ENCODE results near the gene SRGAP1.
"Not testable (repeated sequence)": the region's sequence is repeated elsewhere in the genome, so short reads cannot be mapped to it uniquely, and the experiment has no call there.

SRGAP1 gene

DNA sequence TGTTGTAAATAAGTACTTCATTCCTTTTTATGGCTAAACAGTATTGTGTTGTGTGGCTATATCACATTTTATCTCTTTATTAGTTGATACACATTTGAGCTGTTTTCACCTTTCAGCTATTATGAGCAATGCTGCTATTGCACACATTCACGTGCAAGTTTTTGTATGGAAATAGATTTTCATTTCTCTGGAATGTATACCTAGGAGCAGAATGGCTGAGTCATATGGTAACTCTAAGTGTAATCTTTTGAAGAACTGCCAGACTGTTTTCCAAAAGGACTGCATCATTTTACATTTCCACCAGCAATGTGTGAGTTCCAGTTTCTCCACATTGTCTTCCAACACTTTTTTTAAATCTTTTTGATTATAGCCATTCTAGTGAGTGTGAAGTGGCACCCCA is 134.0 kb downstream of the SRGAP1 start:
- DNase-seq: no peak

DNA sequence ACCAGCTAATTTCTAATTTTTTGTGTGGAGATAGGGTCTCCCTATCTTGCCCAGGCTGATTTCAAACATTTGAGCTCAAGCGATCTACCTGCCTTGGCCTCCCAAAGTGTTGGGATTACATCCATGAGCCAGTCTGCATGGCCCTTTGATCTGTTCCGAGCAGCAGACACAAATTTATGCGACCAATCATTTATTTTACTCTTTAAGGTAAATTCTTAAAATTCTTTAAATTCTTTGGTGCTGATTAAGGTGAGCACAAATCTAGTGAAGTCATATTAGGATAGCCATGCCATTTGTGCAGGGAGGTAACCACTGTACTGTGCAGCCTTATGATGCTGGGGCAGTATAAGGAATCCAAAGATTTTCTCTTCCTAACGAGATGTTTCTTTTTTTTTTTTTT is 135.7 kb downstream of the SRGAP1 start:
- no peak for DNase-seq

GRCh38 chr12:63981343-63981742 is 136.8 kb downstream of the SRGAP1 start:
- no peak for DNase-seq

GRCh38 chr12:63982604-63983295 is 138.2 kb downstream of the SRGAP1 start:
- DNase-seq: no peak

- no peak for DNase-seq
Observed at GRCh38 chr12:63985456-63985855, 141.0 kb downstream of the SRGAP1 start.

- no peak for DNase-seq
Observed at GRCh38 chr12:63985945-63986344, 141.4 kb downstream of the SRGAP1 start.

DNA sequence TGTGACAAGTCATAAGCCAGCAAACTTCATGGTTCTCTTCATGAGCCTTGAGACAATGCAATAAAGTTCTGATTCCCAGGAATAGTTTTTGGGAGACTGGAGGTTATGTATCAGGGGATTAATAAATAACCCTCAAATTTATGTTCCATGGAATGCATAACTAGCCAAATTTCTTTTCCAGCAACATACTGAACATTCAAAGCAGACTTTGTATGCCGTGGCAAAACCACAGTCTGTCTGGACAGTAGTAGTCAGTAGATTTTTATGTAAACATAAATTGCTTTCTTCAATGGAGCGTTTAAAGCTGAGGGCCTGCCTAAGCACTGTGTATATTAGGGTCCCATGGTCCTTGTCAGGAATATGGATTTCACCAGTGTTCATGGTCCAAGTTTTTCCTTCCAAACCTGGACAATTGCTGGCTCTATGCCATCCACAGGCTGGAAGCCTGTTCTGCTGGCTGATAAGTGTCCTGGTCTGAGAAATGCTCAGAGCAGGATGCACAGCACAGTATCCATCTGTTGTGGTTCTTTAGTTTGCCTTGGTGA is 144.9 kb downstream of the SRGAP1 start:
- DNase-seq: no peak

GRCh38 chr12:63990828-63991547 is 146.5 kb downstream of the SRGAP1 start:
- DNase-seq: no peak

DNA sequence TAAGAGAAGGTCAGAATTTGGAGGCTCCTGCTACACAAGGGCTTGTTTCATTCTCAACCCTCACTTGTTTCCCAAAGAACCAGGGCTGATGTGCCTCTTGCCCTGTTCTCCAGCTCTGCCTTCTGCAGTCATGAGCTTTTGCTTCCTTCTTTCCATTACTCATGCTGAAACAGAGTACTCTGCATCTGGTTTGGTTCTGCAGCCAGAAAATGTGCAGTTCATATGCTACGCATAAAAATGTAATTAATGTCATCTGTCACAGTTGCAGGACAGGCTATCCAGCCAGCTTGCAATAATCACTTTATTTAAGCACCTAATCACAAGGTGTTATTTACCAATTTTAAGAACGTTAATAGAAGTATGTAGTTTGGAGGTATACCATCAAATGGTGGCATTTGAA is 150.2 kb downstream of the SRGAP1 start:
- no peak for DNase-seq

DNA sequence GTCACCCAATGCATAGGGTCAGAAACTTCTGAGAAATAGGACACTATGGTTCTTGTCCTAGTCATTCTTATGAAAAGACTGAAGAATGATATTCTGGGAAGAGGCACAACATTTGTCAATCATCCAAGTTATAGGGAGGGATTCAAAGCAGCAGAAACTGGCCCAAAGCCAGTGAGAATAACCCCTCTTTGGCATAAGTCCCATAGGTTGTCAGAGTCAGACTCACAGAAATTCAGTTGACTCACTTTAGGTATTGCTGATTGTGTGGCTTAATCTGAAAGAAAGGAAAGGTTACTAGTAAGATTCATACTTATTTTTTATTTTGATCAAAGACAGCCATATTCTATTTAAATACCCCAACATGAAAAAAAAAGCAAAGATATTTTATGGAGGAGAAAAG is 151.0 kb downstream of the SRGAP1 start:
- no peak for DNase-seq

- no peak for DNase-seq
Observed at GRCh38 chr12:63996556-63996955, 152.1 kb downstream of the SRGAP1 start.

- DNase-seq: no peak
Observed at GRCh38 chr12:63997198-63997597, 152.7 kb downstream of the SRGAP1 start.

DNA sequence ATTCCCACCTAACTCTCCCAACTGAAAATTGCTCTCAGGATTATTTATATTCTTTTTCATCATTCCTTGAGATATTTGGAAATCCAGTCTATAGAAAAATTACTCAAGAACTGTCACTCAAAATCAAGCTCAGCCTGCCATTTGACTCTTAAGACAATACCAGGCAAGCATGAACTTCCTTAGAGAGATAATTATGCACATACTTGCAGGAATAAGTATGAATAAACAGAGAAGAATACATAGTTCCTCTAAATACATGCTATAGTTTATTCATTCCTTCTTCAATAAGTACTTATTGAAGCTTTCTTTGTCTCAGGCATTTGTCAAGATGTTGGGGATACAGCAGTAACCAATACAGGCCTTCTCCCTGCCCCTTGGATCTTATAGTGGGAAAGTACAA is 154.1 kb downstream of the SRGAP1 start:
- DNase-seq: no peak

- DNase-seq: no peak
Observed at GRCh38 chr12:63999853-64000252, 155.4 kb downstream of the SRGAP1 start.

DNA sequence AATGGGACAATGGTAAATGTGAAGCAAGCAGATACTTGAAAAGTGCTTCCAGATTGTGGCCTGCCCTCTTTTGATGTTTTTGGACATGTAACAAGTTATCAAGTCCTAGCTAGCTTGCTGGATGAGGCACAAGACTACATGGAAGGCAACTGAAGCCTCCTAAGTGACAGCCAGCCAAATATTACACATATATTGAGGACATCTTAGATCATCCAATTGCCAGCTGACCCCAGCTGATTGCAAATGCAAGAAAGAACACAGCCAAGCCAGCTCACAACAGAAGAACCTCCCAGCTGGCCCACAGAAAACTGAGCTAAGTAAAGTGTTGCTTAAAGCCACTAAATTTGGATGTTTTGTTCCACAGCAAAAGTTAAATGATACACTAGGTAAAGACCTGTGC is 156.9 kb downstream of the SRGAP1 start:
- no peak for DNase-seq

GRCh38 chr12:64004641-64005040 is 160.1 kb downstream of the SRGAP1 start:
- no peak for DNase-seq

DNA sequence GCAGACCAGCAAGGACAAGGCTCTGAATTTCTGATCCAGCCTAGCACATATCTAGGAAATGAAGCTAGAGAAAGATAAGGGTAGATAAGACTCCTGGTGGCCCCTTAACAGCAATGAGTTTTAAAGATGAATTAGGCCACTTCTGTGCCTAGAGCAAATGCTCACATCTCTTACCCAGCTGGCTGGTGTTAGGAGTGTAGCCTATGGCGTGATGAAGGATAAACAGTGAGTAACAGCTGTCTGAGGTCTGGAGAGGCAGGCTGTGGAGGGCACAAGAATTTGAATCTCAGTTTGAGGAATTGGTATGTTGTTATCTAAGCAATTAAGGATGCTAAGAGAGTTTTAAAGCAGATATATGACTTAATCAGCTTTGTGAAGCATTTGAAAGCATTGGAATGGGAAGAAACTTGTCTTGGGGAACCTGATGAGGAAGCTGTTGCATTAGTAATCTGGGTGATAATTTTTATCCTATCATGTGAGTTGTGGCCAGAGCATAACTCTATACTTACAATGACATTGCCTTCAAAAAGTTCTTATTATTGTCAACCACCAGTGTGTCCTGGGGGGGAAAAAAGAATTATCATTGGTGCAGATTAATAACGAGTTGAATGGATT is 161.8 kb downstream of the SRGAP1 start:
- no peak for DNase-seq

DNA sequence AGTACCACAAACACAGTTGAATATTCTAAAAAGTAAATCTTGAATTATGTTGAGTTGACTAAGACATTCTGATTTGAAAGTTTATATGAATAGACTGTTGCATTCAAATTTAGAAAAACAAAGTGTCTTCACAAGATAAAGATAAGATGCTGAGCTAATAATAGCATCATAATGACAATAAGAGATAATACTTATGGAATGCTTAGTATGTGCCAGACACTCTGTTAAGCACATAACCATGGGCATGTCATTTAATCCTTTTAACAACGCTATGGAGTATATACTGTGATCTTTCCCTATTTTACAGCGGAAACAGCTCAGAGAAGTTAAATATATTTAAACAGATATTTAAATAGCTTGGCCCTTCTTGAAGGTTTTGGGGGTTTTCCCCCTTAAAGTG is 163.4 kb downstream of the SRGAP1 start:
- no peak for DNase-seq

GRCh38 chr12:64008596-64008995 is 164.1 kb downstream of the SRGAP1 start:
- no peak for DNase-seq

DNA sequence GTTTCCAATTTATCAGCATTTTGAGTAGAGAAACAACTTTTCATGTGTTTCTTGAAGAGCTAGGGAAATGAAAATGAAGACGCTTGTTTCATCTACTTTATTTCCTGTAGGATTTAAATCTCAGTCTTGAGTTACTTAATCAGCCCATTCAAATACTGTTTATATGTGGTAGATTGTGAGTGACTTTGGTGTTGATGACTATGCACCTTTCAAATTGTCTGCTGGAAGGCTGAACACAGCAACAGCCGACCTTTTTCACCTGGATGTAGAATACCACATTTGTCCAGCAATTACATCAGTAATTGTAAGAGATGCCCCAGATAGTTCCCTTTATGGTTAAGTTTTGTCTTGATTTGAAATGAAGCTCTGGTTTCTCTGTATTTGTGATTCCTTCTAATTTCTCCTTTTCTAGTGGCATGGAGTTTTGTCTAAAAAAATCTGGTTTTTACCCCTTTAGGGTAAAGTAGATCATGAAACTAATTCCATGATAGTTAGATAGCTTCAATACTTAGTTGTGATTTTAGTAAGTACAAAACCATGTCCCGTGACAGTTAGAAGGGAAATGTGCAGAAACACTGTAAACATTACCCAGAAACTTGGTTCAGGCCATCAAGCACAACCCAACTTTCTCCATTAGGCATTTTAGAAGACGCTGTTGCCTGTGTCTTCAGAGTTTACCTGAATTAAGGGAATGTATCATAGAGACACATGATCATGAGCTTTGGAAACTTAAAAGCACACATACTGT is 165.0 kb downstream of the SRGAP1 start:
- no peak for DNase-seq

GRCh38 chr12:64010069-64010686 is 165.7 kb downstream of the SRGAP1 start:
- DNase-seq: no peak

- no peak for DNase-seq
Observed at GRCh38 chr12:64016521-64016920, 172.0 kb downstream of the SRGAP1 start.

GRCh38 chr12:64018116-64018515 is 173.6 kb downstream of the SRGAP1 start:
- not testable (repeated sequence) for DNase-seq
